NCI-H345 treated with DMSO at 0.1 percent for 48 hours (cell line): ENCODE results near the gene KCTD17.

Experiments
- DNase-seq: peaks from one replicate; lab custom pipeline; 2025; ENCODE audit not compliant: unreplicated experiment; lab: John Stamatoyannopoulos, UW

Gene KCTD17

DNA sequence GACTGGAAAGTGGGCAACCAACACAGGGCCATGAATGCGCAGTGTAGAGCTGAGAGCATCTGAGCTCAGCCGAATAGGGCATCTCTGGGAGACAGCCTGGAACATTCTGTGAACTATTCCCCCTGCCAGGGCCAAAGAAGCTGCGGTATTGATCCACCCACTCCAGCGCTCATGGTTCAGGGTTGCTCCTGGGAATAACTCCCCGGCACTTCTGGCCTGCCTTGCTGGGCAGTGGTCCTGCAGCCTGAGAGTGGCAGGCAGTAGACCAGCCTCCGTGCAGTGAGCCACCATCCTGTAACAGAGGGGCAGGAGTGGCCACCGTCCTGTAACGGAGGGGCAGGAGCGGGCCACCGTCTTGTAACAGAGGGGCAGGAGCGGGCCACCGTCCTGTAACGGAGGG lies 45.8 kb downstream of the KCTD17 start:
- no peak for DNase-seq

DNA sequence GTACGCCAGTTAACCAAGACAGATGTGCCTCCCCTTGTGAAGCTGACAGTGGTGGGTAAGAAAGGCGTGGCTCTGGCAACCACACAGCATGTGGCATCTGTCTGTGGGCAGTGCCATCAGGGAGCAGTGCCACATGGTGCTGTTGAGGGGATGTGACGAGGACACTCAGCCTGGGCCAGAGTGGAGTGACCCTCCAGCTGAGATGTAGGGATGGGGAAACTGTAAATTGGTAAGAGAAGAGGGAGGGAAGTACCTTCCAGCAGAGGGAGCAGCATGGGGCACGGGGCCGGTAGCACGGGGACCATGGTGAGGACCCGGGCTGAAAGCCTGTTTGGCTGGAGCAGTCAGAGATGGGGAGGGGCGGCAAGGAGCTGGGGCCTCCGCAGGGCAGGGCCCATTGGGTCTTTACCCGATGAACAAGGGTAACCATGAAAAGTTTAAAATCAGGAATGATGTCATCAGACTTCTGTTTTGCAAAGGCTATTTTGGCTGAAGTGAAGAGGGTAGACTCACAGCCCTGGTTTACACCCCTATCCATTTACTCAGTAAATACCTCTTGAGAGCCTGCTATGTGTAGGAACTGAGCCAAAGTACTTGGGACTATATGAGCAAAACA lies 47.5 kb downstream of the KCTD17 start:
- DNase-seq = no peak

DNA sequence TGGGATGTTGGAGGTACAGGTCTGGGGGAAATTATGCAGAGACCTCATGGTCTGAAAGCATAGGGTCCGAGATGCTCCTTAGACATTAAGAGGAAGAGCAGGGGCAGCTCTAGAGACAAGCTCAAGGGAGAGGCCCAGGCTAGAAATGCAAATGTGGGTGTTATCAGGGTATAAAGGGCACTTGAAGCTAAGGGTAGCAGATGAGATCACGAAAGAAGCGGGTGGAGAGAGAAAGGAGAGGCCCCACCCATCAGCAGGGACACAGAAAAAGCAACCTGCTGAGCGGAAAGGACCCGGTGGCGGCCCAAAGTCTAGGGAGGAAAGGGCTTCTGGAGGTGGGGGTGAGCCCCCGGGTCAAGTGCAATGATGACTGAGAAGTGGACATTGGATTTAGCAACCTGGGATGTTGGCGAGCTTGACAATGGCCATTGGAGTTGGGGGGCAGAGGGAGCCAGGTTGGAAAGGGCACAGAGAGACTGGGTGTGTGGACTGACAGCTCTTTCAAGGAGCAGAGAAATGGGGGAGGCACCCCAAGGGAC lies 49.1 kb downstream of the KCTD17 start:
- DNase-seq = no peak

DNA sequence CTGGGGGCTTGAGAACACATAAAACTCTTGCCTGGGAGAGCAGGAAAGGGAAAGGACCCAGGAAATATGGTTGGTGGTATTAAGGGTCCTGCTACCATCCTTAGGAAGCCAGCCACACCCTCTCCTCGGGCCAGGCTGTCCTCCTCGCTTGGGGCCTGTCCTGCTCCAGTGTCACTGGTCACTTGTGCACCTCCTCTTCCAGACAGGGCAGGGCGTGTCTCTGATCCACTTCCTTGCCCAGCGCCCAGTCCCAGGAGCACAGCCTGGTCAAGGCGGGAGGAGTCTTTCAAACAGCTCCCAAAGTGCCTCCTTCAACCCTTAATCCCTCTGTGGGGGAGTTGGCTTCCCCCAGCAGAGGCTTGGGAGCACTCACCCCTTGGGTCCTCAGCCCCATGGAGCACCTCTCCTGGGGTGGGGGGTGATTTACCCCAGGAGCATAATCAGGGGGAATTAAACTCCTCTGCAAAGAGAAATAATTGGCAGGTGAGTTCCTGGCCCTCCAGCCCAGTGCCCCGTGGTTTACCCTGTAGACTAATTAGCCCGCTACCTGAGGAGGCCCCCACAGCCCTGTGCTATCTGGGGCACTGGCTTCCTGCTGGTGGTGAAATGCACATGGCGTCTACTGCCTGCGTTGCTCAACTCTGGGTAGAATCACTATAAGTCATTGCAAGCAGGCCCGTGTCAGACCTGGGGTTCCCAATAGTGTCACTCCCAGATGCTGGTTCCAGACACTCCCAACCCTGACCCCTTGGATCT lies 49.9 kb downstream of the KCTD17 start:
- no peak for DNase-seq

DNA sequence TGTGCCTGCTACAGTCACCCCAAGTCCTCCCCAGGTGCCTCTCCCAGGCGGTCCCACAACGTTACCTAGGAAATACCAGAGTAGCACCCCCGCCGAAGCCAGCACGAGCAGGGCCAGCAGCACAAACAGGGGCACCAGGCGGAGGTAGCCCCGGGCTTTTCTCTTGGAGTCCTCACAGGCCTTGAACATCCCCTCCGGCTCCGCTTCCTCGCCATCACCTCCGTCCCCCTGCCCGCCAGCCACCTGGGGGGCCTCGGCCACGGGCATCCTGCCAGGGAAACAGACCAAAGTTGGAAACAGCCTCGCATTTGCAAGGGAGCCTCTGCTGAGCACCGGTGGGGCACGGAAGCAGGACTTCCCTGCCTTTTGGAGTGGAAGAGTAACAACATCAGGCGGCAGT lies 51.6 kb downstream of the KCTD17 start:
- no peak for DNase-seq

DNA sequence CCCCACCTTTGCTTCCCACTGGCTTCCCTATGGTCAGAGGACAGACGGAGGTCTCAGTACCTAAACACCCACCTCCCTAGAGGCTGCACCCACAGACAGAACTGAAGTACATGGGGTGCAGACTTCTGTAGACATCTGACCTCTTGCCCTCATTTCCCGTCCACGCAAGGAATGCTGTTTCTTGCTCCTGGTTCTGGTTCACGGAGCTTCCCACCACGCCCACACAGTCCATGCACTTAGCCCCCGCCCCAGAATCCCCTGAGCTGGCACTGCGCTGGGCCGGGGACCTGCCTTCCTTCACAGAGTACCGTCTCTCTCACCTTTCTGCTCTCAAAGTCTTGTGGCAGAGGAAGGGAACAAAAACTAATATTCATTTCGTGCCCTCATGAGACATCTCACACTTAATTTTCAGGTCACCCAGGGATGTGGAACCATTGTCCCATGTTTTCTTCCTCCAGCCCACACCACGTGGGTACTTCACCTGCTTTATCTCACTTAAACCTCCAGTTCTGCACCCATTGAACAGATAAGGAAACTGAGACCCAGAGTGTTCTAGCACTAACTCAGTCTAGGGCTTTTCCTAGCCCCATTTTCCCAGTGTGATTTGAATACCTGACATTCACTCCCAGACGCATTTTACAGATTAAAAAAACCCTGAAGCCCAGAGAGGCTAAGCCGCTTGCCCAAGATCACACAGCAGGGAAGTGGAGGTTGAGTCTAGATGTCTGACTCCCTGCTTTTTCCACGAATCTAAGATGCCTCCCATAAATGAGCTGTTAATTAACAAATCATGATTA lies 52.3 kb downstream of the KCTD17 start:
- DNase-seq = no peak

DNA sequence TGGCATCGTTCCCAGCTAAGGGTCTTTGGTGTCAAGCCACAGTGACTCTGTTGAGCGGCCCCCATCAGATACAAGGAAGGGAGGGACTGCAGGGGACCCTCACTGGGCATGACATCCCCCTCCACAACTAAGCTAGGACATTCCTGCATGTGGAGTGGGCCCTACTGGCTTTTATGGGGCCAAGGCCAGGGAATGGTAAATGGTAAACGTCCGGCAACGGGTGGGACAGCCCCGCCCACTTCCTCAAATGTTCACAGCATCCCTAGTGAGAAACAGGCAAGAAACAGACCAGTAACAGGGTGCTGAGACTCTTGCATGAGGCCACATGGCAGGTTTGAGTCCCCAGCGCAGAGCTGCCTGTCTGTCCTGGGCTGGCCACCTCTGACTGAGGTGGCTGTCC lies 53.6 kb downstream of the KCTD17 start:
- no peak for DNase-seq

DNA sequence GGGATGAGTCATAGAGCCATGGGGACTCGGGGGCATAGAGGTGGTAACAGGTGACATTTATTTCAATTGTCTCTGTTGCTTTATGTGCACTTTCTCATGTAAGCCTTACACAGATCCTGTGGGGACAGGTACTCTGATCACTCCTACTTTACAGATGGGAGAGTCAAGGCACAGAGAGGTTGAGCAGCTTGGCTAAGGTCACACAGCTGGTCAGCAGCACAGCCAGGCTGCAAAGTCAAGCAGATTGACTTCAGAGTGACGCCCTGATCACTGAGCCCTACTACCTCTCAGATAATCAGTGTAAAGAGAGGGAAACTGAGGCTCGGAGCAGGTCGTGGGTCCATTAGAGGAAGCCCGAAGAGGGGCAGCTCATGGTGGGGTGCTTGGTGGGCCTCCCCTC lies 54.4 kb downstream of the KCTD17 start:
- no peak for DNase-seq

DNA sequence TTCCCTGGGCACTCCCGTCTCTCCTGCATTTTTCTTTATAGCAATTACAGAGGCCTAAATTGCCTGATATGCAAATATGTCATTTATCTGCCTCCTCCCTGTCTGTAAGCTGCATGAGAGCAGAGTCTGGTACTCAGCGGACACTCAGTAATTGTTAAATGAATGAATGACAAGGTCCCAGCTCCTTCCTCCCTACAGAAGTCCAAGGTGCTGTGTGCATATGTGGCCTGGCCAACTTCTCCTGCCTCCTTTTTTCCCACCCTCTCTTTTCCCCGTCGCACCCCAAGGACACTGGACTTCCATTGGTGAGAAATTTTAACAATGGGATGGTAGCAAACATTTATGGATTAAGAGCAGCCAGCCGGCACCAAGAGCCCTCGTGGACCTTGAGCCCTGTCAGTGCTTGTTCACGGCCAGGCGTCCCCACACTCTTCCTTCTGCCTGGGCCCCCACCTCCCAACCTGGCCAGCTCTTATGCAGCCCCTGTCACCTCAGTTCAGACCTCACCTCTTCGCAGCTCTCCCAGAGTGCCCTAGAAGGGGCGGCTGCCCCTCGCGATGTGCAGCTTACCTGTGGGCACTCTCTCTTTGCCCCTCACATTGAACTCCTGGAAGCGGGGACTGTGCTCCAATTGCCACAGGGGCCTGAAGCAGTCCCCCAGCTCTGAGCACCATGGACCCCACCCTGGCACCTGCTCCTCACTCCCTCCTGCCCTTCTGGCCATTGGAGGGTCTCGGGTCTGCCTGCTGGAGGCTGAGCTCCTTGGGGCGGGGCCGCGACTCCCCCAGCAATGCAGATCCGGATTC lies 56.5 kb downstream of the KCTD17 start:
- DNase-seq = no peak

DNA sequence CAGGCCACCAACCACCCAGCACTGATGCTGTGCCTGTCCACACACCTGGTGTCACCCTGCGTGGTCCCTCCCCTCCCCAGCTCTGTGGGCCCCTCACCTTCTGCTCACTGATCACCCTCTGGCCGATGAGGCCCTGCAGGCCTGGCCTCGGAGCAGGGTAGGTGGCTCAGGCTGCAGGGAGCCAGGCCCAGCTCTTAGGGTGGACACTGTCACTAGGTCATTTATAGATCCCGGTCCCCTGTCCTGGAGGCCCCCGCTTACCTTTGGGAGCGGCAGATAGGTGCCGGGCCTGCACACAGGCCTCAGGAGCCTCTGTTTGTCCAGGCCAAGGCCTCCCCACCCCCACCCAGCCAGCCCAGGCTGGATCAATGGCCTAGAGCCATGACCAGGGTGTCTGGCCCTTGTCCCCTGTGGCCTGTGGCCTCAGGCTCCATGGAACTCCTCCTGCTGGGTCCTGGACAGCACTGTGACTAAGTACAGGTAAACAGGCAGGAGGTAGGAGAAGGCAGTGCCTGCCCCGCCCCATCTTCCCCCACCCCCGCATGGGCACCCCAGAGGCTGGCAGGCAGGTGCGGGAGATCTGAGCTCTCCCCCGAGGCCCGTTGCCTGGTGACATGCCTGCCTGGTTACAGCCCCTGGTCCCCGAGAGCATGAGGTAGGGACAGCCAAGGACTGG lies 57.8 kb downstream of the KCTD17 start, which contains the start of gene TMPRSS6:
Gene TMPRSS6, minus strand, starts transcription at position 472 of the 676 bp plus-strand sequence. CDS start 6,296 bp downstream, outside the sequence.
- peak; percentile 37 for DNase-seq

DNA sequence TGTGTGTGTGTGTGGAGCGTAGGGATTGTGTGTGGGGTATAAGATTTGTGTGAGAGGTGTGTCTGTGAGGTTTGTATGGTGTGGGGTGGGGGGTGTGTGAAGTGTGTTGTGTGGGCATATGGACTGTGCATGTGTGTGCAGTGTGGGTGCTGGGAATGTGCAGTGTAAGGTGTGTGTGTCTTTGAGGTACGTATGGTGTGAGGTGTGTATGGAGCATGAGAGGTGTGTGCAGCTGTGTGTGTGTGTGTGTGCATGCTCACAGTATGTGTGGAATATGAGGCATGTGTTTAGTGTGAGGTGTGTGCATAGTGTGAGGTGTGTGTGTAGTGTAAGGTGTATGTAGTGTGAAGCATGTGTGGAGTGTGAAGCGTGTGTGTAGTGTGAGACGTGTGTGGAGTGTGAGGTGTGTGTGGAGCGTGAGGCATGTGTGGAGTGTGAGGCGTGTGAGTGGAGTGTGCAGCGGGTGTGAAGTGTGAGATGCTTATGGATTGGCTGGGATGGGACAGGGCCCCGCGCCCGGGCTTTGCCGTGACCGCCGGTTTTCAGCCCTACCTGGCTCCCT lies 59.7 kb downstream of the KCTD17 start:
- no peak for DNase-seq

DNA sequence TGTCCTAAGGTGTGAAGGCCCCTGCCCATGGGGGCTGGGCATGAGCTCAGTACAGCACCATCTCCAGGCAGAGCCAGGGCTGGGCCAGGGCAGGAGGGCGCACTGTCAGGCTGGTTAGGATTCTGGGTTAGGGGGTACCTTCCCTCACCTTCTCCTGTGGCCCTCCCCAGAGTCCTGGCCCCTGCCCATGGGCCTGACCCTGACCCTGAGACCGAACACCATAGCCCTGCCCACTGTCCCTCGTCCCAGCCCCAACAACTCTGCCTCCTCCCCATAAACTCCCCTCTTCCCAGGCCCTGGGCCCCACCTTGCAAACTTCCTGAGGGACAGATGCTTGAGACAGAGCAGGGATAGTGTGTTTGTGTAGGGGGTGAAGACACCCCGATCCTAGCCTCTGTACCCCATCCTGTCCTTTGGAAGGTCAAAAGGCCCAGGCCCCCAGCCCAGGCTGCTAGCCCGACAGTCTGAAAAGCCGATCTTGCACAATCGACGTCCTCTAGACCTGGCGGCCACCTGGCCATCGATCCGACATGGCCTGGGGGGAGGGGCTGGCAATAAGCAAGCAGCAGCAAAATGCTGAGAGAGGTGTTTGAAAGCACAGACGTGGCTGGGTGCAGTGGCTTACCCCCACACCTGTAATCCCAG lies 60.7 kb downstream of the KCTD17 start:
- no peak for DNase-seq
